IMR-90 (cell line): ENCODE data around the gene VPS8. TPM values are rescaled to one million over a fixed set of nuclear protein-coding genes. Genes with fewer than 3 reads are reported as not detected.

Experiments
- ATAC-seq: fragments of 200-7000 bp; cut with Tn5 transposase; 2 replicates; pipeline ENCODE4 v1.9.1; 2020; ENCODE audit warnings: low read depth, mild to moderate bottlenecking, moderate library complexity
- BruUV-seq: library from RNA; stranded (reverse); fragments of 400-500 nt; replicated peaks from 2 replicates; lab custom pipeline; 2021; lab: Mats Ljungman, UMichigan
- CTCF ChIA-PET: fragments of 300-600 bp; formaldehyde crosslinking; extraction: SDS; loops from one replicate; lab custom pipeline; 2021; ENCODE audit warnings: antibody characterized with exemption; lab: Yijun Ruan, JAX
- POLR2A ChIA-PET: fragments of 300-600 bp; sonication (Branson Sonifier 250); formaldehyde crosslinking; loops from one replicate; lab custom pipeline; 2022; ENCODE audit warnings: antibody characterized with exemption; ENCODE audit not compliant: unreplicated experiment; lab: Charles Lee
- DNase-seq: peaks from one replicate; pipeline ENCODE4 v3.0.0; 2013
- H2AFZ ChIP-seq: replicated peaks from 2 replicates; pipeline ENCODE3; 2013; ENCODE audit warnings: low read length, mild to moderate bottlenecking; ENCODE audit not compliant: poor library complexity
- H2AK5ac ChIP-seq: 2 replicates; pipeline ENCODE4 v1.6.1; 2013; ENCODE audit warnings: low read depth, low read length, inconsistent platforms
- H2AK9ac ChIP-seq: replicated peaks from 2 replicates; pipeline ENCODE3; 2013; ENCODE audit warnings: mild to moderate bottlenecking, low read depth, low read length, moderate library complexity; ENCODE audit not compliant: poor library complexity
- H2BK120ac ChIP-seq: 2 replicates; pipeline ENCODE4 v1.6.1; 2013; ENCODE audit warnings: low read depth, low read length, inconsistent platforms
- H2BK15ac ChIP-seq: 3 replicates; pipeline ENCODE4 v1.6.1; 2013; ENCODE audit warnings: low read depth, low read length, inconsistent platforms
- H2BK20ac ChIP-seq: 2 replicates; pipeline ENCODE4 v1.6.1; 2013; ENCODE audit warnings: low read depth, mild to moderate bottlenecking, inconsistent platforms, low read length, moderate library complexity
- H2BK5ac ChIP-seq: 2 replicates; pipeline ENCODE4 v1.6.1; 2013; ENCODE audit warnings: mild to moderate bottlenecking, low read depth, low read length, inconsistent platforms; ENCODE audit not compliant: poor library complexity, severe bottlenecking
- H3K14ac ChIP-seq: replicated peaks from 2 replicates; pipeline ENCODE4 v1.6.1; 2013; ENCODE audit warnings: low read depth, low read length, inconsistent platforms
- H3K18ac ChIP-seq: 2 replicates; pipeline ENCODE4 v1.6.1; 2013; ENCODE audit warnings: low read depth, low read length, control low read depth
- H3K23ac ChIP-seq: 2 replicates; pipeline ENCODE4 v1.6.1; 2013; ENCODE audit warnings: low read depth, low read length, inconsistent platforms
- H3K27ac ChIP-seq: 2 replicates; pipeline ENCODE4 v1.5.1; 2013; ENCODE audit warnings: mild to moderate bottlenecking, control low read depth, low read length; ENCODE audit not compliant: insufficient read depth
- H3K27me3 ChIP-seq: 2 replicates; pipeline ENCODE4 v1.6.1; 2013; ENCODE audit warnings: low read length; ENCODE audit not compliant: control insufficient read depth, insufficient read depth
- H3K36me3 ChIP-seq: 2 replicates; pipeline ENCODE4 v1.6.1; 2013; ENCODE audit warnings: low read length, mixed read lengths; ENCODE audit not compliant: control insufficient read depth, insufficient read depth
- H3K4ac ChIP-seq: 2 replicates; pipeline ENCODE4 v1.6.1; 2013; ENCODE audit warnings: low read depth, low read length, inconsistent platforms
- H3K4me1 ChIP-seq: 2 replicates; pipeline ENCODE4 v1.6.1; 2013; ENCODE audit warnings: low read length, mixed read lengths; ENCODE audit not compliant: control insufficient read depth, insufficient read depth
- H3K4me2 ChIP-seq: 2 replicates; pipeline ENCODE4 v1.6.1; 2013; ENCODE audit warnings: low read depth, mild to moderate bottlenecking, control low read depth, low read length, moderate library complexity
- H3K4me3 ChIP-seq: 2 replicates; pipeline ENCODE4 v1.5.1; 2013; ENCODE audit warnings: low read depth, mild to moderate bottlenecking, control low read depth, low read length, moderate library complexity; ENCODE audit not compliant: insufficient read depth
- H3K56ac ChIP-seq: 2 replicates; pipeline ENCODE4 v1.6.1; 2013; ENCODE audit warnings: low read length, inconsistent platforms; ENCODE audit not compliant: insufficient read depth; ENCODE audit errors: extremely low read depth
- H3K79me1 ChIP-seq, 2 experiments: 2 replicates each; pipeline ENCODE4 v1.6.1; 2013; ENCODE audit warnings: low read length in 2 of 2, inconsistent platforms in 1 of 2, low read depth in 1 of 2
- H3K9ac ChIP-seq: 2 replicates; pipeline ENCODE4 v1.6.1; 2013; ENCODE audit warnings: low read depth, low read length, control low read depth
- H3K9me1 ChIP-seq: 2 replicates; pipeline ENCODE4 v1.6.1; 2013; ENCODE audit warnings: low read length, inconsistent platforms; ENCODE audit not compliant: insufficient read depth
- H3K9me3 ChIP-seq: 2 replicates; pipeline ENCODE4 v1.6.1; 2013; ENCODE audit warnings: low read length; ENCODE audit not compliant: control insufficient read depth, insufficient read depth
- H4K20me1 ChIP-seq: 2 replicates; pipeline ENCODE4 v1.6.1; 2013; ENCODE audit warnings: low read length, inconsistent platforms; ENCODE audit not compliant: insufficient read depth
- H4K5ac ChIP-seq: 2 replicates; pipeline ENCODE4 v1.6.1; 2013; ENCODE audit warnings: mild to moderate bottlenecking, low read depth, low read length, control low read depth
- H4K8ac ChIP-seq, 2 experiments: 2 replicates each; pipeline ENCODE4 v1.6.1; 2013; ENCODE audit warnings: low read depth in 2 of 2, low read length in 2 of 2, control low read depth in 1 of 2, inconsistent platforms in 1 of 2
- H4K91ac ChIP-seq: 2 replicates; pipeline ENCODE4 v1.6.1; 2013; ENCODE audit warnings: low read depth, low read length, inconsistent platforms; ENCODE audit not compliant: insufficient read depth
- MAFK ChIP-seq: IDR thresholded peaks from 2 replicates; pipeline ENCODE4 v1.6.1; 2012; ENCODE audit warnings: low read depth, low read length, improper control_type of control experiment
- RCOR1 ChIP-seq: IDR thresholded peaks from 2 replicates; pipeline ENCODE4 v1.6.1; 2012; ENCODE audit warnings: mild to moderate bottlenecking, low read length, improper control_type of control experiment; ENCODE audit not compliant: insufficient replicate concordance
- WGBS, 2 experiments: methylation state at CpG; one replicate each; pipeline versions ENCODE4 v1.1.5 to v1.1.7; 2013; ENCODE audit warnings: missing lambda C conversion rate in 2 of 2; ENCODE audit not compliant: insufficient read length in 1 of 2; ENCODE audit errors: extremely low coverage in 2 of 2; 5-methylcytosine and 5-hydroxymethylcytosine counted together
- dilution Hi-C: fragments of 300-500 bp; cut with HindIII; formaldehyde crosslinking; loops from one replicate; pipeline ENCODE4 v1.14.3; 2018; ENCODE audit warnings: low sequenced_read_pairs; ENCODE audit not compliant: unreplicated experiment
- in situ Hi-C: fragments of 300-500 bp; cut with MboI; formaldehyde crosslinking; loops from 3 replicates; pipeline ENCODE4 v1.14.3; 2019; ENCODE audit warnings: low sequenced_read_pairs, inconsistent platforms, mixed read lengths
- intact Hi-C: fragments of 100-400 bp; cut with micrococcal nuclease; formaldehyde crosslinking; loops from 2 replicates; pipeline ENCODE4 v1.10.0; 2022
- polyA plus RNA-seq, 3 experiments: library from polyadenylated mRNA; depleted of rRNA; stranded (reverse); fragments of >200 nt; gene quantifications; 2 replicates each; pipeline ENCODE4 v1.2.3, GENCODE V29; 2012; ENCODE audit warnings: low replicate concordance in 1 of 3
- total RNA-seq: library from RNA; depleted of rRNA; stranded (reverse); fragments of >200 nt; gene quantifications from 2 replicates; pipeline ENCODE4 v1.2.3, GENCODE V29; 2012

The VPS8 gene
- total and polyA plus RNA-seq, 2 of the 4 experiments (the other 2 are of a cell fraction): 14.0 to 56.1 TPM

DNA sequence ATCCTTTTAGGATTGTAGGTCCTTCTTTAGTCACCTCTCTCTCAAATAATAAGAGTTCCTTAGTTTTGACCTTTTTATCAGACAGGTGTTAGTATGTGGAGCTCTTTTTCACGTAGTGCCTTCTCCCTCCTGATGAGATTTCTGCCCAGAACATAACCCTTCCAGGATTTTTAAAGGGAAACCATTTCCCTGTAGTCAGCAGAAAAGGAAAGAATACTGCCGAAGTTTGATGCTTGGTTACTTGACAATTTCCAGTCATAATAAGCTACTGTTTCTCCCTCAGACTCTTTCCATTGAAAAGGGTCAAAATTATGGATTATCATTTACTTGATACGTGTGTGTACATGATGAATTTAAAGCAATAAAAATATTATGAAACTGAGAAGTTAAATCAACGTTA, 73.1 kb downstream of the VPS8 start:
- no peaks in the 10 kb centered on the region for H4K20me1 ChIP-seq
- no peaks in the 10 kb centered on the region for H3K9me3 ChIP-seq
- H3K79me1 ChIP-seq: no peaks in the 10 kb centered on the region
- no TSS peak for BruUV-seq
- H3K56ac ChIP-seq: no peak overlapping the region
- H3K4me3 ChIP-seq: no peak overlapping the region
- no peak overlapping the region for H3K23ac ChIP-seq
- peaks cover 2% of the 10 kb centered on the region; the same call in 1 of the 2 replicates for H3K4me1 ChIP-seq
- H3K4ac ChIP-seq: no peak overlapping the region
- no peak overlapping the region for H3K18ac ChIP-seq
- no peak overlapping the region for H3K4me2 ChIP-seq
- WGBS, 2 experiments: no CpG with 5 or more reads among the region's 4 CpGs
- POLR2A ChIA-PET: no interaction called here
- H3K36me3 ChIP-seq: no peaks in the 10 kb centered on the region; the same call in 1 of the 2 replicates
- CTCF ChIA-PET: interaction anchor here (0.6 to 1.8 kb wide), 2 partner anchors 10 to 41 kb away, joined by 3 to 6 read pairs; no protein-coding TSS in a partner anchor
- H2BK120ac ChIP-seq: no peak overlapping the region
- H2AK5ac ChIP-seq: no peak overlapping the region
- no peak for TF ChIP-seq RCOR1
- peak; percentile 91 for TF ChIP-seq MAFK
- H2BK15ac ChIP-seq: no peak overlapping the region
- no peak overlapping the region for H2BK5ac ChIP-seq
- dilution Hi-C loops (no loop called here), in situ Hi-C loops (loop anchor here (25.0 kb wide), 1 partner anchor 302 kb away; no protein-coding TSS in a partner anchor), intact Hi-C loops (no loop called here)
- no peaks in the 10 kb centered on the region for H3K9me1 ChIP-seq
- no peak overlapping the region for H2AFZ ChIP-seq
- H4K8ac ChIP-seq: no peak overlapping the region
- DNase-seq (no peak), ATAC-seq (no peak)
- no peak overlapping the region for H2BK20ac ChIP-seq
- H4K91ac ChIP-seq: no peak overlapping the region
- no peak overlapping the region for H3K9ac ChIP-seq
- H3K27me3 ChIP-seq: no peaks in the 10 kb centered on the region
- no peak overlapping the region for H3K27ac ChIP-seq
- H2AK9ac ChIP-seq: no peak overlapping the region
- no peak overlapping the region for H4K5ac ChIP-seq
- H3K14ac ChIP-seq: no peak overlapping the region
